DMS 273 (cell line): Measurements from ENCODE around the gene LRRC17.
"Not testable (repeated sequence)": the region's sequence is repeated elsewhere in the genome, so short reads cannot be mapped to it uniquely, and the experiment has no call there.

Experiments used
- DNase-seq: peaks from one replicate; lab custom pipeline; 2025; ENCODE audit not compliant: unreplicated experiment; lab: John Stamatoyannopoulos, UW

Gene LRRC17

GRCh38 chr7:102897211-102897631 is 15.6 kb upstream of the LRRC17 start:
- no peak for DNase-seq

- DNase-seq: no peak
These were observed 14.8 kb upstream of the LRRC17 start for GRCh38 chr7:102897856-102898531.

GRCh38 chr7:102898532-102898859 is 14.3 kb upstream of the LRRC17 start:
- DNase-seq: no peak

GRCh38 chr7:102902052-102902451 is 10.7 kb upstream of the LRRC17 start:
- DNase-seq: not testable (repeated sequence)

GRCh38 chr7:102903576-102903975 is 9.2 kb upstream of the LRRC17 start:
- not testable (repeated sequence) for DNase-seq

- no peak for DNase-seq
These were observed 4.1 kb upstream of the LRRC17 start for GRCh38 chr7:102908676-102909075.

GRCh38 chr7:102913826-102914225 is 1.0 kb downstream of the LRRC17 start:
- DNase-seq: no peak

GRCh38 chr7:102914585-102914984 is 1.8 kb downstream of the LRRC17 start:
- DNase-seq: peak; percentile 40

- DNase-seq: no peak
These were observed 3.6 kb downstream of the LRRC17 start for GRCh38 chr7:102916426-102916825.

GRCh38 chr7:102916881-102917280 is 4.1 kb downstream of the LRRC17 start:
- DNase-seq: no peak

GRCh38 chr7:102917436-102918353 is 4.9 kb downstream of the LRRC17 start:
- DNase-seq: no peak

- DNase-seq: no peak
These were observed 6.0 kb downstream of the LRRC17 start for GRCh38 chr7:102918845-102919244.

- DNase-seq: no peak
These were observed 13.4 kb downstream of the LRRC17 start for GRCh38 chr7:102925976-102926782.

- no peak for DNase-seq
These were observed 14.0 kb downstream of the LRRC17 start for GRCh38 chr7:102926783-102927140.

GRCh38 chr7:102927312-102927933 is 14.6 kb downstream of the LRRC17 start:
- DNase-seq: no peak

GRCh38 chr7:102931757-102932156 is 19.0 kb downstream of the LRRC17 start:
- DNase-seq: no peak

GRCh38 chr7:102933763-102934162 is 21.0 kb downstream of the LRRC17 start:
- DNase-seq: no peak

- DNase-seq: no peak
These were observed 21.4 kb downstream of the LRRC17 start for GRCh38 chr7:102934239-102934638.

GRCh38 chr7:102934701-102935100 is 21.9 kb downstream of the LRRC17 start:
- DNase-seq: no peak

GRCh38 chr7:102935450-102936115 is 22.8 kb downstream of the LRRC17 start:
- no peak for DNase-seq

GRCh38 chr7:102938679-102939078 is 25.9 kb downstream of the LRRC17 start:
- no peak for DNase-seq
